ENCODE data around the gene NPM3.
"Not testable (repeated sequence)": the region's sequence is repeated elsewhere in the genome, so short reads cannot be mapped to it uniquely, and the experiment has no call there.

Gene NPM3

GRCh38 chr10:101817337-101818118 lies 34.3 kb upstream of the NPM3 start:
- peak overlapping the region; percentile 99 for H3K27ac Mint-ChIP-seq
- peak overlapping the region; percentile 97 for H3K4me3 Mint-ChIP-seq
- no peaks in the 10 kb centered on the region for H3K27me3 Mint-ChIP-seq
- H3K9me3 Mint-ChIP-seq = no peaks in the 10 kb centered on the region
- H3K36me3 Mint-ChIP-seq (ENCODE audit: low read depth) = peaks cover 47% of the 10 kb centered on the region
- intact Hi-C loops (cut with micrococcal nuclease) = loop anchor here (2.0 to 5.0 kb wide), 2 partner anchors 19 to 35 kb away; partner anchors contain the start of gene NPM3
- H3K4me1 Mint-ChIP-seq (ENCODE audit: low read depth) = peaks cover 37% of the 10 kb centered on the region

- Mint-ChIP-seq H3K27me3 (no peaks in the 10 kb centered on the region), H3K4me3 (peak overlapping the region; percentile 97), H3K4me1 (ENCODE audit: low read depth) (peaks cover 37% of the 10 kb centered on the region), H3K36me3 (ENCODE audit: low read depth) (peaks cover 49% of the 10 kb centered on the region), H3K27ac (peak overlapping the region; percentile 99), H3K9me3 (no peaks in the 10 kb centered on the region)
- intact Hi-C loops (cut with micrococcal nuclease) = loop anchor here (2.0 to 5.0 kb wide), 2 partner anchors 20 to 35 kb away; partner anchors contain the start of gene NPM3
Observed at GRCh38 chr10:101816913-101817336, 33.7 kb upstream of the NPM3 start.

GRCh38 chr10:101816376-101816775 lies 33.1 kb upstream of the NPM3 start:
- Mint-ChIP-seq H3K27ac (peak overlapping the region; percentile 99), H3K4me3 (peak overlapping the region; percentile 97), H3K4me1 (ENCODE audit: low read depth) (peaks cover 37% of the 10 kb centered on the region), H3K9me3 (no peaks in the 10 kb centered on the region), H3K27me3 (no peaks in the 10 kb centered on the region), H3K36me3 (ENCODE audit: low read depth) (peaks cover 53% of the 10 kb centered on the region)
- intact Hi-C loops (cut with micrococcal nuclease) = loop anchor here (2.0 to 5.0 kb wide), 2 partner anchors 20 to 34 kb away; partner anchors contain the start of gene NPM3

- Mint-ChIP-seq H3K9me3 (no peaks in the 10 kb centered on the region), H3K4me1 (ENCODE audit: low read depth) (peaks cover 37% of the 10 kb centered on the region), H3K27me3 (no peaks in the 10 kb centered on the region), H3K4me3 (peak overlapping the region; percentile 31), H3K27ac (no peak overlapping the region), H3K36me3 (ENCODE audit: low read depth) (peaks cover 71% of the 10 kb centered on the region)
- intact Hi-C loops (cut with micrococcal nuclease) = loop anchor here (5.0 kb wide), 1 partner anchor 32 kb away; the partner anchor contains the start of gene NPM3
Observed at GRCh38 chr10:101814466-101815071, 31.3 kb upstream of the NPM3 start.

GRCh38 chr10:101812606-101813005 lies 29.4 kb upstream of the NPM3 start:
- Mint-ChIP-seq H3K27ac (no peak overlapping the region), H3K4me1 (ENCODE audit: low read depth) (peaks cover 28% of the 10 kb centered on the region), H3K4me3 (no peak overlapping the region), H3K36me3 (ENCODE audit: low read depth) (peaks cover 76% of the 10 kb centered on the region), H3K27me3 (no peaks in the 10 kb centered on the region), H3K9me3 (no peaks in the 10 kb centered on the region)
- intact Hi-C loops (cut with micrococcal nuclease) = no loop called here

GRCh38 chr10:101807158-101807557 lies 23.9 kb upstream of the NPM3 start:
- intact Hi-C loops (cut with micrococcal nuclease) = no loop called here
- no peak overlapping the region for H3K27ac Mint-ChIP-seq
- no peaks in the 10 kb centered on the region for H3K9me3 Mint-ChIP-seq
- H3K4me3 Mint-ChIP-seq = no peak overlapping the region
- H3K27me3 Mint-ChIP-seq = no peaks in the 10 kb centered on the region
- peaks cover 7% of the 10 kb centered on the region for H3K4me1 Mint-ChIP-seq (ENCODE audit: low read depth)
- H3K36me3 Mint-ChIP-seq (ENCODE audit: low read depth) = peaks cover 90% of the 10 kb centered on the region

- H3K27me3 Mint-ChIP-seq = no peaks in the 10 kb centered on the region
- no peak overlapping the region for H3K27ac Mint-ChIP-seq
- peaks cover 92% of the 10 kb centered on the region for H3K36me3 Mint-ChIP-seq (ENCODE audit: low read depth)
- H3K4me1 Mint-ChIP-seq (ENCODE audit: low read depth) = peaks cover 11% of the 10 kb centered on the region
- no peaks in the 10 kb centered on the region for H3K9me3 Mint-ChIP-seq
- intact Hi-C loops (cut with micrococcal nuclease) = no loop called here
- no peak overlapping the region for H3K4me3 Mint-ChIP-seq
Observed at GRCh38 chr10:101803511-101803910, 20.3 kb upstream of the NPM3 start.

- Mint-ChIP-seq H3K27ac (no peak overlapping the region), H3K27me3 (no peaks in the 10 kb centered on the region), H3K4me3 (no peak overlapping the region), H3K36me3 (ENCODE audit: low read depth) (peaks cover 96% of the 10 kb centered on the region), H3K4me1 (ENCODE audit: low read depth) (peaks cover 6% of the 10 kb centered on the region), H3K9me3 (no peaks in the 10 kb centered on the region)
- intact Hi-C loops (cut with micrococcal nuclease) = no loop called here
Observed at GRCh38 chr10:101797403-101798059, 14.3 kb upstream of the NPM3 start.

GRCh38 chr10:101793526-101793925 lies 10.3 kb upstream of the NPM3 start:
- intact Hi-C loops (cut with micrococcal nuclease) = no loop called here

GRCh38 chr10:101789686-101790085 lies 6.4 kb upstream of the NPM3 start:
- intact Hi-C loops (cut with micrococcal nuclease) = no loop called here
- Mint-ChIP-seq H3K27ac (no peak overlapping the region), H3K36me3 (ENCODE audit: low read depth) (peaks cover 97% of the 10 kb centered on the region), H3K4me1 (ENCODE audit: low read depth) (peaks cover 4% of the 10 kb centered on the region), H3K9me3 (no peaks in the 10 kb centered on the region), H3K4me3 (no peak overlapping the region), H3K27me3 (no peaks in the 10 kb centered on the region)

More at GRCh38 chr10:101793526-101793925, 10.3 kb upstream of the NPM3 start:
- H3K36me3 Mint-ChIP-seq (ENCODE audit: low read depth) = peaks cover 93% of the 10 kb centered on the region
- H3K4me1 Mint-ChIP-seq (ENCODE audit: low read depth) = no peaks in the 10 kb centered on the region
- no peak overlapping the region for H3K27ac Mint-ChIP-seq
- H3K9me3 Mint-ChIP-seq = no peaks in the 10 kb centered on the region
- H3K27me3 Mint-ChIP-seq = no peaks in the 10 kb centered on the region
- no peak overlapping the region for H3K4me3 Mint-ChIP-seq

GRCh38 chr10:101789231-101789630 lies 6.0 kb upstream of the NPM3 start:
- intact Hi-C loops (cut with micrococcal nuclease); H3K4me3 Mint-ChIP-seq; H3K9me3 Mint-ChIP-seq; H3K4me1 Mint-ChIP-seq (ENCODE audit: low read depth); H3K27me3 Mint-ChIP-seq; H3K27ac Mint-ChIP-seq: not testable (repeated sequence)
- H3K36me3 Mint-ChIP-seq (ENCODE audit: low read depth) = peaks cover 97% of the 10 kb centered on the region

- Mint-ChIP-seq H3K36me3 (ENCODE audit: low read depth) (peaks cover 74% of the 10 kb centered on the region), H3K4me1 (ENCODE audit: low read depth) (peaks cover 37% of the 10 kb centered on the region), H3K9me3 (no peaks in the 10 kb centered on the region), H3K27ac (no peak overlapping the region), H3K27me3 (peaks cover 4% of the 10 kb centered on the region), H3K4me3 (no peak overlapping the region)
- intact Hi-C loops (cut with micrococcal nuclease) = no loop called here
Observed at GRCh38 chr10:101785801-101786200, 2.6 kb upstream of the NPM3 start.

- Mint-ChIP-seq H3K27ac (peak overlapping the region; percentile 91), H3K4me3 (no peak overlapping the region), H3K27me3 (peaks cover 9% of the 10 kb centered on the region), H3K4me1 (ENCODE audit: low read depth) (peaks cover 47% of the 10 kb centered on the region), H3K9me3 (no peaks in the 10 kb centered on the region), H3K36me3 (ENCODE audit: low read depth) (peaks cover 65% of the 10 kb centered on the region)
- intact Hi-C loops (cut with micrococcal nuclease) = loop anchor here (5.0 kb wide), 2 partner anchors 33 to 572 kb away; partner anchors contain the start of gene OGA
Observed at GRCh38 chr10:101784558-101784957, 1.3 kb upstream of the NPM3 start.

- Mint-ChIP-seq H3K4me1 (ENCODE audit: low read depth) (peaks cover 56% of the 10 kb centered on the region), H3K36me3 (ENCODE audit: low read depth) (peaks cover 56% of the 10 kb centered on the region), H3K27me3 (peaks cover 17% of the 10 kb centered on the region), H3K9me3 (no peaks in the 10 kb centered on the region), H3K27ac (peak overlapping the region; percentile 91), H3K4me3 (peak overlapping the region; percentile 100)
- intact Hi-C loops (cut with micrococcal nuclease) = loop anchor here (5.0 kb wide), 2 partner anchors 34 to 571 kb away; partner anchors contain the start of gene OGA
Observed at GRCh38 chr10:101783736-101784118, 481 bp upstream of the NPM3 start.
